ENCODE measurements around the gene CCM2.
"Not testable (repeated sequence)": the region's sequence is repeated elsewhere in the genome, so short reads cannot be mapped to it uniquely, and the experiment has no call there.

The CCM2 gene

DNA sequence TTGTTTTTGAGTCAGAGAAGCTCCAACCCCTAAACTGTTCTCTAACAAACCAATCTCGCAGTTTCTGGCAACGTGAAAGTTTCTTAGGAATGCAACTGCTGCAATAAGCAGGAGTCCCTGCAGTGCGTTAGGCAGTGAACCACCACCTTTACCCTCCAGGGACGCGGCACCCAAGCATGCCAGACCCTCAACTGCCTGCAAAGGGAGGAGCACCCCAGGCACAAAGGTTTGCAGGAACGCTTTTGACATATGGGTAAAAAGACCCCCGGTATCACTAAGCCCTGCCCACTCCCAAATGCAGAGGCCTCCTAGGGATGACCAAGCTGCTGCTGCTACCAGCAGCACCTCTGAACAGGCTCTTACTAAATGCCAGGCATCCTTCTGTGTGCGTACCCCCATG is 106.8 kb downstream of the CCM2 start:
- peaks cover 20 to 76% (median 65%) of the 10 kb centered on the region in 4 experiments for H3K36me3 ChIP-seq (ENCODE audit: control insufficient read depth in 4 of 4, insufficient read depth in 4 of 4, low read length in 3 of 4)
- 99% methylated on average over 7 of the region's 8 CpGs for WGBS (ENCODE audit: insufficient coverage)
- CTCF ChIA-PET = interaction anchor here (1.4 kb wide), 1 partner anchor 29 kb away, joined by 3 read pairs; no protein-coding TSS in a partner anchor
- POLR2A ChIA-PET = no interaction called here
- no peak for DNase-seq
- no peaks in the 10 kb centered on the region for H3K9me3 ChIP-seq (ENCODE audit: control extremely low read depth in 1 of 5, control insufficient read depth in 4 of 5, insufficient read depth in 2 of 5, low read depth in 1 of 5, low read length in 4 of 5)
- H3K27me3 ChIP-seq (replicated peaks in 2 of 5; ENCODE audit: control insufficient read depth in 4 of 5, insufficient read depth in 5 of 5, low read length in 4 of 5) = no peaks in the 10 kb centered on the region
- H3K4me1 ChIP-seq (ENCODE audit: control extremely low read depth in 1 of 4, control insufficient read depth in 4 of 4, insufficient read depth in 4 of 4, low read length in 3 of 4) = peaks cover 3 to 22% (median 16%) of the 10 kb centered on the region in 4 experiments
- H3K4me3 ChIP-seq (ENCODE audit: control insufficient read depth in 1 of 7, extremely low read depth in 1 of 7, insufficient read depth in 4 of 7, low read depth in 2 of 7, low read length in 6 of 7) = no peak overlapping the region
- H3K27ac ChIP-seq (ENCODE audit: insufficient read depth in 1 of 2, low read depth in 1 of 2, low read length in 2 of 2, poor library complexity in 1 of 2, severe bottlenecking in 2 of 2) = peak overlapping the region in 1 of 2 experiments; percentile 30

DNA sequence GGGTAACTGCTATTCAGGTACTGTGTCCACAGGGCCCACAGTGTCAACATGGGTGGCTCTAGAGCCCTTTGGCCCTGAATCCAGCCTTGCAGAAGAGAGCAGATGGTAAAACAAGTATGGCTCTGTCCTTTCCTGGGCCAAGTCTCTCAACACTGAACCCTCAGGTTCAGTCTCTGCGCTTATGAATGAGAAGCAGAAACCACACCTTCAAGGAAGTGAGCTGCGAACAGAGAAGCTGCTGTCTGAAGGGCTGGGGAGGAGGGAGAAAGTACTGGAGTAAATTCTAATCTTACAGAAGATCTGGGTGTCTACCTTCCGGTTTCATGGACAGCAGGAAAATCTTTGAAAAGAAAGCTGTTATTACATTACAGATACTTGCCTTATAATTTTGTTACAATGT is 107.4 kb downstream of the CCM2 start:
- ChIA-PET CTCF (interaction anchor here (1.4 kb wide), 1 partner anchor 28 kb away, joined by 3 read pairs; no protein-coding TSS in a partner anchor), POLR2A (no interaction called here)
- Histone ChIP-seq H3K27me3 (replicated peaks in 2 of 5; ENCODE audit: control insufficient read depth in 4 of 5, insufficient read depth in 5 of 5, low read length in 4 of 5) (no peaks in the 10 kb centered on the region), H3K4me3 (ENCODE audit: control insufficient read depth in 1 of 7, extremely low read depth in 1 of 7, insufficient read depth in 4 of 7, low read depth in 2 of 7, low read length in 6 of 7) (no peak overlapping the region), H3K9me3 (ENCODE audit: control extremely low read depth in 1 of 5, control insufficient read depth in 4 of 5, insufficient read depth in 2 of 5, low read depth in 1 of 5, low read length in 4 of 5) (no peaks in the 10 kb centered on the region), H3K27ac (ENCODE audit: insufficient read depth in 1 of 2, low read depth in 1 of 2, low read length in 2 of 2, poor library complexity in 1 of 2, severe bottlenecking in 2 of 2) (peak overlapping the region in 1 of 2 experiments; percentile 30), H3K36me3 (ENCODE audit: control insufficient read depth in 4 of 4, insufficient read depth in 4 of 4, low read length in 3 of 4) (peaks cover 20 to 70% (median 60%) of the 10 kb centered on the region in 4 experiments), H3K4me1 (ENCODE audit: control extremely low read depth in 1 of 4, control insufficient read depth in 4 of 4, insufficient read depth in 4 of 4, low read length in 3 of 4) (peaks cover 3 to 27% (median 19%) of the 10 kb centered on the region in 4 experiments)
- DNase-seq = no peak
- WGBS (ENCODE audit: insufficient coverage) = 83% methylated on average over 1 of the region's 3 CpGs

DNA sequence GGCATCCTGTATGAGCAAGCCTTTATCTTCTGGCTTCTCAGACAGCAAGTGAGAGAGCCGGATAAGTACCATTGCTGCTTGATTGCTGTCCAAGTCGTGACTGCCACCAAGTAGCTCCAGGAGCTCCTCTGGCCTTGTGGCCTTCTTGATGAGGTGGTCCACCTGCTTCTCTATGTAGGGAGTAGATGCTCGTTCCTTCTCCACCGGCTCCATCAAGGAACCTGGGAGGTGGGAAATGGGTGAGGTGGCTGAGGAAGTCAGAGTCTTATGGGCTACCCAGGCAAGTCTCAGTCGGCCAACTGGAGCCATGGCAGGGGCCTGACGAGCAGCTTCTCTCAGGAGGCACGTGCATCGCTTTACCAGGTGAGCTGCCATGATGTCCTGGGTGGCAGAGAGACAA is 108.9 kb downstream of the CCM2 start:
- Histone ChIP-seq H3K9me3 (ENCODE audit: control extremely low read depth in 1 of 5, control insufficient read depth in 4 of 5, insufficient read depth in 2 of 5, low read depth in 1 of 5, low read length in 4 of 5) (no peaks in the 10 kb centered on the region), H3K4me3 (ENCODE audit: control insufficient read depth in 1 of 7, extremely low read depth in 1 of 7, insufficient read depth in 4 of 7, low read depth in 2 of 7, low read length in 6 of 7) (no peak overlapping the region), H3K4me1 (ENCODE audit: control extremely low read depth in 1 of 4, control insufficient read depth in 4 of 4, insufficient read depth in 4 of 4, low read length in 3 of 4) (peaks cover 3 to 29% (median 22%) of the 10 kb centered on the region in 4 experiments), H3K27ac (ENCODE audit: insufficient read depth in 1 of 2, low read depth in 1 of 2, low read length in 2 of 2, poor library complexity in 1 of 2, severe bottlenecking in 2 of 2) (peak overlapping the region; percentile 17 to 59), H3K36me3 (ENCODE audit: control insufficient read depth in 4 of 4, insufficient read depth in 4 of 4, low read length in 3 of 4) (peaks cover 13 to 55% (median 45%) of the 10 kb centered on the region in 4 experiments), H3K27me3 (replicated peaks in 2 of 5; ENCODE audit: control insufficient read depth in 4 of 5, insufficient read depth in 5 of 5, low read length in 4 of 5) (no peaks in the 10 kb centered on the region)
- DNase-seq = no peak
- 95% methylated on average over 6 of the region's 8 CpGs for WGBS (ENCODE audit: insufficient coverage)
- ChIA-PET POLR2A (no interaction called here), CTCF (interaction anchor here (0.9 to 10.3 kb wide), 2 partner anchors 16 to 26 kb away, joined by 3 to 85 read pairs; no protein-coding TSS in a partner anchor)

GRCh38 chr7:45111298-45112223 is 111.6 kb downstream of the CCM2 start, which contains the start of gene TBRG4:
TSS of gene TBRG4 (minus strand) at chr7:45111697. CDS start at chr7:45109237, 2,460 bp downstream.
- Histone ChIP-seq H3K27me3 (replicated peaks in 2 of 5; ENCODE audit: control insufficient read depth in 4 of 5, insufficient read depth in 5 of 5, low read length in 4 of 5) (no peaks in the 10 kb centered on the region), H3K4me3 (ENCODE audit: control insufficient read depth in 1 of 7, extremely low read depth in 1 of 7, insufficient read depth in 4 of 7, low read depth in 2 of 7, low read length in 6 of 7) (peak within 1 kb of the TSS; percentile 65 to 99 (median 90)), H3K9me3 (ENCODE audit: control extremely low read depth in 1 of 5, control insufficient read depth in 4 of 5, insufficient read depth in 2 of 5, low read depth in 1 of 5, low read length in 4 of 5) (no peaks in the 10 kb centered on the region), H3K27ac (ENCODE audit: insufficient read depth in 1 of 2, low read depth in 1 of 2, low read length in 2 of 2, poor library complexity in 1 of 2, severe bottlenecking in 2 of 2) (peak within 1 kb of the TSS; percentile 94 to 99), H3K4me1 (ENCODE audit: control extremely low read depth in 1 of 4, control insufficient read depth in 4 of 4, insufficient read depth in 4 of 4, low read length in 3 of 4) (peaks cover 3 to 29% (median 22%) of the 10 kb centered on the region in 4 experiments), H3K36me3 (ENCODE audit: control insufficient read depth in 4 of 4, insufficient read depth in 4 of 4, low read length in 3 of 4) (peaks cover 6 to 29% (median 21%) of the 10 kb centered on the region in 4 experiments)
- CTCF ChIA-PET = interaction anchor here (0.7 to 10.3 kb wide), 5 partner anchors 15 to 139 kb away, joined by 3 to 85 read pairs (median 5); no protein-coding TSS in a partner anchor
- peak; percentile 97 to 98 (median 98) for DNase-seq
- POLR2A ChIA-PET = interaction anchor here (0.6 to 1.7 kb wide), 11 partner anchors 8 to 530 kb away, joined by 3 to 9 read pairs (median 4); partner anchors contain the start of genes CCM2 and PURB
- WGBS (ENCODE audit: insufficient coverage) = 0% methylated on average over 60 of the region's 64 CpGs

- POLR2A ChIA-PET = interaction anchor here (1.5 to 1.6 kb wide), 2 partner anchors 23 to 111 kb away, joined by 9 read pairs; partner anchors contain the start of gene CCM2
Observed at GRCh38 chr7:45112648-45113047, 112.6 kb downstream of the CCM2 start.

GRCh38 chr7:45114257-45114656 is 114.3 kb downstream of the CCM2 start:
- H3K9me3 ChIP-seq (ENCODE audit: control extremely low read depth in 1 of 5, control insufficient read depth in 4 of 5, insufficient read depth in 2 of 5, low read depth in 1 of 5, low read length in 4 of 5); POLR2A ChIA-PET; H3K27ac ChIP-seq (ENCODE audit: insufficient read depth in 1 of 2, low read depth in 1 of 2, low read length in 2 of 2, poor library complexity in 1 of 2, severe bottlenecking in 2 of 2); H3K27me3 ChIP-seq (replicated peaks in 2 of 5; ENCODE audit: control insufficient read depth in 4 of 5, insufficient read depth in 5 of 5, low read length in 4 of 5); H3K36me3 ChIP-seq (ENCODE audit: control insufficient read depth in 4 of 4, insufficient read depth in 4 of 4, low read length in 3 of 4); DNase-seq; H3K4me3 ChIP-seq (ENCODE audit: control insufficient read depth in 1 of 7, extremely low read depth in 1 of 7, insufficient read depth in 4 of 7, low read depth in 2 of 7, low read length in 6 of 7): not testable (repeated sequence)
- peaks cover 3 to 20% (median 13%) of the 10 kb centered on the region in 4 experiments for H3K4me1 ChIP-seq (ENCODE audit: control extremely low read depth in 1 of 4, control insufficient read depth in 4 of 4, insufficient read depth in 4 of 4, low read length in 3 of 4)
- CTCF ChIA-PET = interaction anchor here (1.3 to 10.3 kb wide), 3 partner anchors 11 to 138 kb away, joined by 3 to 85 read pairs (median 4); no protein-coding TSS in a partner anchor
- 100% methylated on average over 1 of the region's 1 CpG for WGBS (ENCODE audit: insufficient coverage)

More at GRCh38 chr7:45112648-45113047, 112.6 kb downstream of the CCM2 start:
- Histone ChIP-seq H3K4me1 (ENCODE audit: control extremely low read depth in 1 of 4, control insufficient read depth in 4 of 4, insufficient read depth in 4 of 4, low read length in 3 of 4) (peaks cover 3 to 29% (median 22%) of the 10 kb centered on the region in 4 experiments), H3K27me3 (replicated peaks in 2 of 5; ENCODE audit: control insufficient read depth in 4 of 5, insufficient read depth in 5 of 5, low read length in 4 of 5) (no peaks in the 10 kb centered on the region), H3K4me3 (ENCODE audit: control insufficient read depth in 1 of 7, extremely low read depth in 1 of 7, insufficient read depth in 4 of 7, low read depth in 2 of 7, low read length in 6 of 7) (peak overlapping the region in 3 of 7 experiments; percentile 81 to 99 (median 90)), H3K27ac (ENCODE audit: insufficient read depth in 1 of 2, low read depth in 1 of 2, low read length in 2 of 2, poor library complexity in 1 of 2, severe bottlenecking in 2 of 2) (peak overlapping the region; percentile 94 to 99), H3K9me3 (ENCODE audit: control extremely low read depth in 1 of 5, control insufficient read depth in 4 of 5, insufficient read depth in 2 of 5, low read depth in 1 of 5, low read length in 4 of 5) (no peaks in the 10 kb centered on the region), H3K36me3 (ENCODE audit: control insufficient read depth in 4 of 4, insufficient read depth in 4 of 4, low read length in 3 of 4) (peaks cover 3 to 18% (median 13%) of the 10 kb centered on the region in 4 experiments)
- CTCF ChIA-PET = interaction anchor here (1.0 to 10.3 kb wide), 6 partner anchors 16 to 140 kb away, joined by 3 to 85 read pairs (median 5); no protein-coding TSS in a partner anchor
- no peak for DNase-seq
- WGBS (ENCODE audit: insufficient coverage) = 100% methylated on average over 1 of the region's 1 CpG

All from common myeloid progenitor, CD34-positive (primary cell).